Sciatic nerve (tissue), 2 donors: ENCODE measurements around the gene PRKD1. TPM values are rescaled to one million over a fixed set of nuclear protein-coding genes. Genes with fewer than 3 reads are reported as not detected.

ENCODE experiments used
- ATAC-seq: fragments of 200-7000 bp; cut with Tn5 transposase; one replicate; pipeline ENCODE4 v1.9.1; 2020; ENCODE audit warnings: mild to moderate bottlenecking, moderate library complexity
- DNase-seq: peaks from one replicate; pipeline ENCODE4 v3.0.0-alpha.2; 2020; ENCODE audit warnings: low spot score
- intact Hi-C: fragments of 100-400 bp; cut with DNase I; formaldehyde crosslinking; loops from one replicate; pipeline ENCODE4 v1.14.2; 2022
- total RNA-seq: library from RNA; stranded (reverse); fragmentation: NEBNext Ultra II Directional; extraction: Animal tissue kit (Norgen Biotek cat#: 25700); gene quantifications from one replicate; pipeline ENCODE4 v1.2.1, GENCODE V29; 2021
- donor health status: DM: no; HTN: no; CAD: no.
- donor health status: DM: no; HTN: no; CAD: no.

PRKD1 gene
- total RNA-seq = 34.0 TPM

DNA sequence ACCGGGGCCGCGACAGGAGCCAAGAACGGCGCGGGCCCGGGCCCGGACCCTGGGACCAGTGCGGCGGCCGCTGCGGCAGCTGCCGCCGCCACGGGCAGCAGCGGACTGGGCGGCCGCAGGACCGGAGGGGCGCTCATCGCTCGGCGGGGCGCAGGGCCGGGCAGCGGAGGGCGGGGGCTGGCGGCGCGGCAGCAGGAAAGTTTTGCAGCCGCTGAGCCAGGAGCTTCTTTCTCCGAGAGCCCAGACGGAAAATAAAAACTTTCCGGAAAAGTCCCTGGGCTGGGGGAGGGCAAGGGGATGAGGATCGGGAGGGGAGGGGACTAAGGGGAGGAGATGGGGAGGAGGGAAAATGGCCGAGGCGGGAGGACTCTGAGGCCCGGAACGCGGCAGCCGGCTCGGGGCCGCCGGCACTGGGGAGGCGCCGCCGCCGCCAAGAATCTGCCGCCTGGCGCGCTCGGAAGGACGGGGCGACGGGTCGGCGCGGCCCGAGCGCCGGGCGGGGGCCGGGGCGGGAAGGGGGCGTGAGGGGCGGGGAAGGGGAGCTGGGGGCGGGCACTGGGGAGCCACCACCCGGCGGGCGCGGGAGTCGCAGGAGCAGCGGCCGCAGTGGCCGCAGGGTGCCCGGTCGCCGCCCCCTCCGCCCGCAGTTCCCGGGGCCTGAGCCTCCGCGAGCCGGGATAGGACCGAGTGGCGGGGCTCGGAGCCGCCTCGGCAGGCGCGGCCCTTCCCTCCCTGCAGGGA, at the start of gene PRKD1:
Gene PRKD1, minus strand, starts transcription at position 472 of the 741 bp plus-strand sequence.
- intact Hi-C loops = no loop called here
- peak; percentile 77 for DNase-seq

DNA sequence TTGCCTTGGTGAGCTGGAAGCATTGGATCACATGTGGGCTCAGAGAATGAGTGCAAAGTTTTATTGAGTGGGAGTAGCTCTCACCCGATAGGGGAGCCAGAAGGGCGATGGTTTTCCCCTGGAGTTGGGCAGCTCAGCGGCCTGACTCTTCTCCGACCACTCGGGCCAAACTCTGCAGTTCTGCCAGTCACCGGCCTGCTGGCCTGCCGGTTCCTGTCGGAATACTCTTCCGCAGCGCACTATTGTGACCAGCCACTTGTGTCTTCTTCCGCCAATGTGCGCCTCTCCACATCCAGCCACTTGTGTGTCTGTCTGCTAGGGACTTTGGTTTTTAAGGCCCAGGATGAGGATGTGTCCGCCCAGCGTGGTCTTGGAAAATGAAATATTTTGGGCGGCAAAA, 43.5 kb upstream of the PRKD1 start:
- intact Hi-C loops = no loop called here
- DNase-seq = no peak
- no peak for ATAC-seq

More for the DNA sequence above, at the start of gene PRKD1:
- ATAC-seq = peak; percentile 75

DNA sequence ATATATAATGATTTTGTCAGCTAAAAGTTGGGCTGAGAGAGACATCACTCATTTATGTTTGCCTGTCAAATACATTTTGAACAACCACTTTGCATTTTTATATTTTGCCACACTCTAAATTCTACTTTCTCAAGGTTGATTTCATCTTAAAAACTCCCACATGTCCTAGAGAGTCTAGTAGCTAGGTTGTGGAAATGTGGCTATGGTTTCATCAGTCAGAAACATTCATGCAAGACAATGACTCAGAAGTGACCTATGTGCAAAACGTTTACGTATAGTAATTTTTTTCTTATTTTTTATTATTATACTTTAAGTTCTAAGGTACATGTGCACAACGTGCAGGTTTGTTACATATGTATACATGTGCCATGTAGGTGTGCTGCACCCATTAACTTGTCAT, 27.4 kb upstream of the PRKD1 start:
- intact Hi-C loops = no loop called here
- ATAC-seq = no peak
- no peak for DNase-seq

DNA sequence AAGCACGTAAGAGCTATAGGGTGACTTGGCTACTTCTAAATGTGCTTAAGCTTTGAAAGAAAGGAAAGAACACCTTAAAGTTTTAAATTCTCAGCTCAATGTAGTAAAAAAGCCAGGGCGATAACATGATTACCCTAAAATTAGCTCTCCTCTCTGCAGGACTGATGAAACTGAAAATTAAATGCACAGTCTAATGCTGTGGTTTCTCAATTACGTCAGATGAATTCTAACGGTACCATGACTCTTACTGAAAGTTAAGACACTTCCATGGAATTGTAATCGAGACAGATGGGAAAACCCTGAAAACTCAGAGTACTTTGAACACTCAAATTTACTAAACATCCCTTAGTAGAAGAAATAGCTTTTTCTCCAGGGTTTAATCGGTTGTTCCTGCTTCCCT, 25.9 kb upstream of the PRKD1 start:
- intact Hi-C loops = no loop called here
- DNase-seq (no peak), ATAC-seq (no peak)

DNA sequence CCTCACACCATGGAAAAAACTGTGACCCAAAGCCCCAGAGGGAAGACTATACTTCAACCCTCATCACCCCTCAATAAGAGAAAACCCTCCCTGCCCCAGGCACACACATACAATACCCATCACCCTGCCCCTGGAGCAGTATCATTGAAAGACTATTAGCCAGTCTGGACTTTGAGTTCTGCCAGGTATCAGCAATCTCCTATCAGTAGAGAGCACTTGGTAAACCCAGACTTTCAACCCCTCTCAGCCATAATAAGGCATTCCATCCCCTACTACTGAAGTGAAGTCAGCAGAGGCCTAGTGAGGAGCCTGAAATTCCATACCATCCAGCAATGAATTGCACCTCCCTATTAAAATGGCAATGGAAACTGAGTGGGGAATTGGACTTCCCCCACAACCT, 16.4 kb upstream of the PRKD1 start:
- DNase-seq = no peak
- intact Hi-C loops = no loop called here
- ATAC-seq = no peak

DNA sequence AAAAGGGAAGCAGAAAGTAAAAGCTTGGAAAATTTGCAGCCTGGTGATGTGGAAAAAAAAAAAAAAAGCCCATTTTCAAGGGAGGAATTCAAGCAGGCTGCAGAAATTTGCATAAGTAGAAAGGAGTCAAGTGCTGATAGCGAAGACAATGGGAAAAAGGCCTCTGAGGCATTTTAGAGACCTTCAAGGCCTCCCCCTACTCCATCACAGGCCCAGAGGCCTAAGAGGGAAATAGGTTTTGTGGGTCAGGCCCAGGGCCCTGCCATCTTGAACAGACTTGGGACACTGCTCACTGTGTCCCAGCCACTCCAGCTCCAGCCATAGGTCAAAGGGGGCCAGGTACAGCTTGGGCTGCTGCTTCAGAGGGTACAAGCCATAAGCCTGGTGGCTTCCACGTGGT, 13.8 kb upstream of the PRKD1 start:
- ATAC-seq (no peak), DNase-seq (no peak)
- intact Hi-C loops = no loop called here

DNA sequence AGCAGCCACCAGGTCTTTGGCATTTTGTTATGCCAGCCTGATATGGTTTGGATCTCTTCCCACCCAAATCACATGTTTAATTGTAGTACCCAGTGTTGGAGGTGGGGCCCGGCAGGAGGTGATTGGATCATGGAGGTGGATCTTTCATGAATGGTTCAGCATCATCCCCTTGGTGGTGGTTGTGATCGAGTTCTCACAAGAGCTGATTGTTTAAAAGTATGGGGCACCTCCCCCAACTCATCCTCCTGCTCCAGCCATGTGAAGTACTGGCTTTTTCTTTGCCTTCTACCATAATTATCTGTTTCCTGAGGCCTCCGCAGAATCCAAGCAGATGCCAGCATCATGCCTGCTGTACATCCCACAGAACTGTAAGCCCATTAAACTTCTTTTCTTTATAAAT, 12.8 kb upstream of the PRKD1 start:
- DNase-seq (no peak), ATAC-seq (no peak)
- intact Hi-C loops = no loop called here

DNA sequence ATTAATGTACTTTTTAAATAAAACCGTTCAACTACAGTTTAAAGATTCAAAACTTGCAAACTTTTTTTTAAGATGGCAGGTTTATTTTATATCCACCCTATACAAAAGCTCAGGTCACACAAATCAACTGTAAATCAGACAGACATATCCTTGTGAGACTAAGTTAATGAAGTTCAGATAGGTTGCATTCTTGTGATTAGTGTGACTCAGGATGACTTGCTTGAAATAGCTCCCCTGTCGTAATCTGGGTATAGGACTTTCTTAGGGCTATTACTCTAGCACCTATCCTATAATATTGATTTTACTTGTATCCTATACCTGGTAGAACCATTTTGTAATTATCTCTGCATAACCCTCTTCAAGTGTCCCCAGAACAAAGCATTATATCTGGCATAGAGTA, 9.5 kb upstream of the PRKD1 start:
- ATAC-seq (no peak), DNase-seq (no peak)
- intact Hi-C loops = no loop called here

DNA sequence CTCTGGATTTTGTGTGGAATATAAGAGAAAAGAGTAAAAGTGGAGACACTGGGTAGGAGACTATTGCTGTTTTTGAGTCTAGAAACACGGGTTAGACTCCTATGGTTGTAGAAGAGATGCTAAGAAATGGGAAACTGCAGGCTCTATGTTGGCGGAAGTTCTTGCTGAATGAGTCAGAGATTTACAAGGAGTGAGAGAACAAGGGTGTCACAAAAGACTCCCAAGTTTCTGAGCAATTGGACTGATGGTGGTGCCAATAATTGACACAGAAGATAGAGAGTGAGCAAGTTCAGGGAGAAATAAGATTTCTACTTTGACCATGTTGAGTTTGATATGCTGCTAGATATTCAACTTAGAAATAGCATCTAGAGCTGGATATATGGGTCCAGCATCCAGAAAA, 2.6 kb upstream of the PRKD1 start:
- ATAC-seq = no peak
- DNase-seq = no peak
- intact Hi-C loops = no loop called here

DNA sequence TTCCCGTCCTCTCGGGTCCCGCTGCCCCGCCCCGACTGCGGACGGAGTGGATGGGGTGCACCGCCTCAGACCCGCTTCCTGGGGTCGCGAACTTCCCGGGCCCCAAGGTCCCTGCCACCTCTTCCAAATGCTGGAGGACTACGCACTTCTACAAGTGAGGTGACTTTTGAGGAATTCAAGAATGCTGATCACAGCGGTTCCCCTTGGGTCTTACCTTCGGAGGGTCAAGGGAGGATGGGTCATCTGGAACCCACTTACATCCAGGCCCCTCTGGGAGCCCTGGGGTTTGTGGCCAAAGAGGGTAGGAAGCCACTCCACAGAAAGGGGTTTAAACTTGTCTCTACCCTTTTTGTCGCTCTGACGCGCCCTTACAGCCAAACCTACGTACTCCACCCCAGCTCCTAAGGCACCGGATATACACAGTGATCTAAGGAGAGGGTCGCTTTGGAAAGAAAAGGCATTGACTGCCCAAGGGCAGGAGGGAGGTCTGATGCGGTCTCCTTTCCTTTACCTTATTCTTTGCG, 532 bp upstream of the PRKD1 start:
- ATAC-seq (peak; percentile 38), DNase-seq (no peak)
- intact Hi-C loops = no loop called here

DNA sequence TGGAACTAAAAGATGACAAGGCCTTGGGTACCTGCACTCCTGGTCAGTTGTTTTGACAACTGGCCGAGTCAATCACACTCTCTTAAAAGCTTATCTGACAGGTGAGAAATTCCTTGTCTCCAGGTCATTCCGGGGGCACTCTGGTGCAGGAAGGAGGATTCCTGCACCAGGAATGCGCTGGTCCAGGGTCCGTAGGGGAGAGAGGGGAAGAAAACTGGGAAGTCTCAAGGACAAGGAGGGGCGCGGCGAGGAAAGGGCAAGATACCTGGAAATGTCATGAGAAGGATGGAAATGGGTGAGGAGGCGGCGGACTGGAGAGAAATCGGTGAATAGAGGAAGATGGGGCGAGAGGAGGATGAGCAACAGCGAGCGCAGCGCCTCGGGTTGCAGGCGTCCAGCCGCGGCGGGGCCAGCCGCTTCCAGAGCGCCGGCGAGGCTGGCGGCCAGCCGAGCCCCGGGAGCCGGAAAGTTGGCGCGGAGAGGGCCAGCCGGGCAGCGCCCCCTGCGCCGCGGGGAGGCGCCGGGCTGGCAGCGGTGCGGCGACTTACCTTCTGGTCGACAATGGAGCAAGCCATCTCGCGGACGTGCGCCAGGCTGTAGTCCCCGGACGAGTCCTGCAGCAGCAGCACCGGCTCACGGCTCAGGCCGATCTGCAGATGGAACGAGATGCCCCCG, 809 bp downstream of the PRKD1 start:
- DNase-seq (peak; percentile 68), ATAC-seq (peak; percentile 37)
- intact Hi-C loops = no loop called here

DNA sequence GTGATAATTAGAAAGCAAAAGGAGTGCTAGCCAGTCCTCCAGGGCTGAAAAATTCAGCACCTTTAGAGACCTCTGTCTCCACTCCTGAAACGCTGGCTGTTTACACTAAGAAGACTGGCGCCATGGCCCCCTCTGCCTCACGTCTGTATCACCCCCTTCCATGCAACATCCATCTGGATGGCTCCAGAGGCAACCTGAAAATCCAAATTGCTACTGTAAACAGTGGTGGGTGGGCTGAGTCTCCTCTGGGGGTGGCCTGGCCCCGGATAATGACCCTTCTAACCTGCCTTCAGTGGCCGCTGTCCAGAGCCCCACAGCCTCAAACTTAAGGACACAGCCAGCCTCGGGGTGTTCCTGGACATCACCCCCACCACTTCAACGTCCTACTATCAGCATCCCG, 1.4 kb downstream of the PRKD1 start:
- DNase-seq = no peak
- ATAC-seq = no peak
- intact Hi-C loops = no loop called here

DNA sequence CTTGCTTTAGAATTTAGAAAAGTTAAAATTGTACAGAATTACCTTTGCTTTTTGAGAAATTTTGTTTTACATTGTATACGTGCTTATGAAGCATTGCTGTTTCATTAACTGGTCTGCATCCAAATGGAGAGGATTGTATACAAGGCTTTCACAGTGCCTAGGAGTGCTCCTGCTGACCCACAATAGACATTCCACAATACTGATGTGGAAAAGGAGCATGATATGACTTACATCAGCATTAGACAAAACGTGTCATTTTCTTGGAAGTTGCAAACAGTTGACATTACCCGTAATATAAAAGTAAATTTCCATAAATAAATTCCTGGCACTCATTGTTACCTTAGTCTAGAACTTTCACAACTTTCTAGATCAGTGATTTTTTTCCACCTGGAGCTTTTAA, 1.9 kb downstream of the PRKD1 start:
- intact Hi-C loops = no loop called here
- no peak for DNase-seq

DNA sequence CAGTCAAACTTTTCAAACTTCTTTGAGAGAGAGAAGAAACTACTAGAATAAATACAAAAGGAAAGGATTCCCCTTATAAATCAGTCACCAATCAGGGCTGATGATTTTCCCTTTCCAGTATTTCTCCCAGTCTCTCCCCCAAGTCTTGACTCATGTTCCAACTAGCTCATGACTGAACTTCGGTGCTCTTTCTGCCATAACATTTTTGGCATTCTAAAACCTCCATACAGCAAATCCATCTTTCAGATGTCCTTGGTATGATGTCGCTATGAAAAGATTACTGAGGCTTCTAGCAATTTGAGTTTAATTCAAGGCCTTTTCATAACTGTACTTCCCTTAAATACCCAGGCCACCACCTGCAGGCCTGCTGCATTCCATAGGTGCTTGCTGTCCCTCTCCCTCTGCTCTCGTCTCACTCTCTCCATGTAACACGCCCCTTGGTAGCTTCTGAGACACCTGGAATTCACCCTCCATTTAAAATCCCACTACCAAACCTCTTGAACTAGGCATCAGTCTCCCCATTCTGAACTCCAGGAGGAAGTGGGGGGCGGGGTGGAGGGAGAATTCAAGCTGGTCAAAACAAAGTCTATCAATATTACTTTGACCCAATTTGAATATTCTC, 2.4 kb downstream of the PRKD1 start:
- intact Hi-C loops = no loop called here
- ATAC-seq = no peak
- DNase-seq = no peak

More for the DNA sequence above, 1.9 kb downstream of the PRKD1 start:
- ATAC-seq = no peak

DNA sequence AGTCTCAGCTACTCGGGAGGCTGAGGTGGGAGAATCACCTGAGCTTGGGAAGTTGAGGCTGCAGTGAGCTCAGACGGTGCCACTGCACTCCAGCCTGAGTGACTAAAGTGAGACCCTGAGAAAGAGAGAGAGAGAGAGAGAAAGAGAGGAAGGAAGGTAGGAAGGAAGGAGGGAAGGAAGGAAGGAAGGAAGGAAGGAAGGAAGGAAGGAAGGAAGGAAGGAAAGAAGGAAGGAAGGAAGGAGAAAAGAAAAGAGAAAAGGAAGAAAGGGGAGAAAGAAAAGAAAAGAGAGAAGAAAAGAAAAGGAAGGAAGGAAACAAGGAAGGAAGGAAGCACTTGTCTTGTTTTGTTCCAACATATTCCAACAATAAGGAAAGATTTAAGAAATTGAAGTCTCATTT, 7.8 kb downstream of the PRKD1 start:
- DNase-seq (no peak), ATAC-seq (no peak)
- intact Hi-C loops = no loop called here

DNA sequence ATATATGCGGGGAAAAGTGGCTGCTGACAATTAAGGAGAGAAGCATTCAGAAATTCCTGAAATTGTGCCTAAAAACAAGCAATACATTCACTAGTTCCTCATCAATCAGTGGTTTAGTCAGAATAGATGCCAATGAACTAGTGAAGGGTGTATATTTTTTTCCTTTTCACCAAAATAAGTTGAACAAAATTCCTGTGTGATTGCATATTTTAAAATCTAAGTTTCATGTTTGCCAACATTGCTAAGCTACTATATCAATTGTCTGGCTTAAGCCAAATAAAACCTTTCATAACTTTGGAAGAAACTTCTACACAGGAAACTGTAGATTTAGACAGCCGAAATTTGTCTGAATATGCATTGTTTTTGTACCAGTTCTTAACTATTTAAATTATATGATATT, 8.7 kb downstream of the PRKD1 start:
- intact Hi-C loops = no loop called here
- ATAC-seq (no peak), DNase-seq (no peak)

DNA sequence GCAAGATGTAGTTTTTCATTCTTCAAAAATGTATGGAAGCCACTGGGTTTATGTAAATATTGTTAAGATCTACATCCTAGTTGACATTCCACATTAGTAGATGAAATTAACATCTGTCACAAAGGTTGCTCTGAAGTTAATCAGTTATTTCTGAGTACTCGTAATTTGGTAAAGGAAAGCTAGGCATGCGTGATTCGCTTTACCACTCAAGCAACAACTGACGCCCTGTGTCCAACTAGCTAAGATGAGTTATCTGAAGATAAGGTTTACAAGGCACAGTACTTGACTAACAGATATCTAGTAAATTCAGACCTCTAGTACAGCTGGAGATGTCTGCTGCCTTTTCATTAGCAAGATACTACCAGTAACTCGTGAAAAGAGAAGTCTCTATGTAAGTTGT, 14.1 kb downstream of the PRKD1 start:
- intact Hi-C loops = no loop called here
- ATAC-seq (no peak), DNase-seq (no peak)

DNA sequence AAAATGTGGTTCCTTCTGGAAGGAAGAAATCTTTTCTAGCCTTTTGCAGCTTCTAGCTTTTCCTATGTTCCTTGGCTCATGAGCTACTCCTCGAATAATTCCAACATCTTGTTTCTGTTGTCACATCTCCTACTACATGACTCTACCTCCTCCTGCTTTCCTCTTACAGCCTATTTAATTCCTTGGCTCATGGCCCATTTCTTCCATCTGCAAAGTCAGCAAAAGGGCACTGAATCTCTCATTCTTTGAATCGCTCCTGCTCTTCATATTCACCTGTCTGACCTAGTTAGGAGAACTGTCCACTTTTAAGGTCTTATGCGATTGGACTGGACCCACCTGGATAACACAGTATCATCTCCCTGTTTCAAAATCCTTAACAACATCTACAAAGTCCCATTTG, 15.8 kb downstream of the PRKD1 start:
- ATAC-seq (no peak), DNase-seq (no peak)
- intact Hi-C loops = no loop called here

DNA sequence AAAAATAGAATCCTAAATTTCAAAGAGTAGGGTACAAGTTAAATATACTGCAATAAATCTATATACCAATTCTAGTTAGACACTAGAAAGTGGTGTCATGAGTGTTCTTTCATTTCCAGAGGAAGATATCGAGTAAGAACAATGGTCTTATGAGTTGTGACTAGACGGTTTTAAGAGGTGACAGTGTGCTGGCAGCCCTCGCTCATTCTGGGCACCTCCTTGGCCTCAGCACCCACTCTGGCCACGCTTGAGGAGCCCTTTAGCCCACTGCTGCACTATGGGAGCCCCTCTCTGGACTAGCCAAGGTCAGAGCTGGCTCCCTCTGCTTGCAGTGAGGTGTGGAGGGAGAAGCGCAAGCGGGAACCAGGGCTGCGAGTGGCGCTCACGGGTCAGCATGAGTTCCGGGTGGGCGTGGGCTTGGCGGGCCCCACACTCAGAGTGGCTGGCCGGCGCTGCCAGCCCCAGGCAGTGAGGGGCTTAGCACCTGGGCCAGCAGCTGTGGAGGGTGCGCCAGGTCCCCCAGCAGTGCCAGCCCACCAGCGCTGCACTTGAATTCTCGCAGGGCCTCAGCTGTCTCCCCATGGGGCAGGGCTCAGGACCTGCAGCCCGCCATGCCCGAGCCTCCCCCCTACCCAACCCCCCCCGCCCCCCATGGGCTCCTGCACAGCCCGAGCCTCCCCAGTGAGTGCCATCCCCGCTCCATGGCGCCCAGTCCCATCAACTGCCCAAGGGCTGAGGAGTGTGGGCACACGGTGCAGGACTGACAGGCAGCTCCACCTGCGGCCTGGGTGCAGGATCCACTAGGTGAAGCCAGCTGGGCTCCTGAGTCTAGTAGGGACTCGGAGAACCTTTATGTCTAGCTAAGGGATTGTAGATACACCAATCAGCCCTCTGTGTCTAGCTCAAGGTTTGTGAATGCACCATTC, 18.7 kb downstream of the PRKD1 start:
- no peak for ATAC-seq
- no peak for DNase-seq
- intact Hi-C loops = no loop called here
